ENCODE data around the gene HELZ2. TPM values are rescaled to one million over a fixed set of nuclear protein-coding genes. Genes with fewer than 3 reads are reported as not detected.

The HELZ2 gene, protein sequence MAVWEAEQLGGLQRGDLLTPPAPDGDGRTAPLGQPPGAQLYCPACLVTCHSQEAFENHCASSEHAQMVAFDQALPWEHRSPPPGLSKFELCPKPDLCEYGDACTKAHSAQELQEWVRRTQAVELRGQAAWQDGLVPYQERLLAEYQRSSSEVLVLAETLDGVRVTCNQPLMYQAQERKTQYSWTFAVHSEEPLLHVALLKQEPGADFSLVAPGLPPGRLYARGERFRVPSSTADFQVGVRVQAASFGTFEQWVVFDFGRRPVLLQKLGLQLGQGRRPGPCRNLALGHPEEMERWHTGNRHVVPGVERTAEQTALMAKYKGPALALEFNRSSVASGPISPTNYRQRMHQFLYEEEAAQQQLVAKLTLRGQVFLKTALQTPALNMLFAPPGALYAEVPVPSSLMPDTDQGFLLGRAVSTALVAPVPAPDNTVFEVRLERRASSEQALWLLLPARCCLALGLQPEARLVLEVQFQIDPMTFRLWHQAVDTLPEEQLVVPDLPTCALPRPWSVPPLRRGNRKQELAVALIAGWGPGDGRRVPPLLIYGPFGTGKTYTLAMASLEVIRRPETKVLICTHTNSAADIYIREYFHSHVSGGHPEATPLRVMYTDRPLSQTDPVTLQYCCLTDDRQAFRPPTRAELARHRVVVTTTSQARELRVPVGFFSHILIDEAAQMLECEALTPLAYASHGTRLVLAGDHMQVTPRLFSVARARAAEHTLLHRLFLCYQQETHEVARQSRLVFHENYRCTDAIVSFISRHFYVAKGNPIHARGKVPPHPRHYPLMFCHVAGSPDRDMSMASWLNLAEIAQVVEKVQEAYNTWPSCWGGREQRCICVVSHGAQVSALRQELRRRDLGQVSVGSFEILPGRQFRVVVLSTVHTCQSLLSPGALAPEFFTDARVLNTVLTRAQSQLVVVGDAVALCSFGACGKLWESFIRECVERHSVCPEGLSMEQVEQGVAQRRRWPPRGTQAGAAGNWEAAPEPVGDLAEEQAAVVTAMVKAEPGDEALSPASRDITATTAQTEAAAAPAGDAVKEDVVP (N-terminal part only)
- total RNA-seq = 56.1 and 77.4 TPM in 2 replicates

GRCh38 chr20:63574156-63574828, at the start of gene HELZ2:
Gene HELZ2 (minus strand): TSS chr20:63574239. CDS start chr20:63572385, 1,854 bp downstream.

DNA sequence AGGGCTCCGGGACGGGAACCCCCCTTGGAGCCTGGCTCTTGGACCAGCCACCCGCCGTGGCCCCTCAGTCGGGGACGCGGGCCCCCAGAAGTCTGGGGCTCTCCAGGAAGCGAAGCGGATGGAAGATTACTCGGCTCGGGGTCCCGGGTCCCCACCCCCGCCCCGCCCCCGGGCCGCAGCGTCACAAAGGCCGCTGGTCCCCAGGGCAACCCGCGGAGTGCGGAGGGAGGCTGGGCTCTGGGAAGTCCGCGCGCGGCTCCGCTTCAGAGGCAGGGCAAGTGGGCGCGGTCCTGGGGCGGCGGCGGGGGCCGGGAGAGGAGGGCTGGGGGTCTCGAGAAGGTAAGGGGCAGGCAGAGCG, 20.1 kb downstream of the HELZ2 start, which contains the start of gene FNDC11:
Gene FNDC11 (plus strand): TSS at position 227 of the 358 bp plus-strand sequence. CDS start 1,505 bp downstream, outside the sequence.

GRCh38 chr20:63547725-63548480, 26.1 kb downstream of the HELZ2 start, which contains the start of gene SRMS:
Gene SRMS (minus strand): TSS chr20:63547749. CDS start chr20:63547463, 286 bp downstream.

GRCh38 chr20:63536997-63537524, 37.0 kb downstream of the HELZ2 start, which contains the start of gene PTK6:
Gene PTK6 (minus strand): TSS chr20:63537376. CDS start chr20:63537314, 62 bp downstream.

Other genes with a start within 250 kb of the HELZ2 start
- gene CHRNA4, start 212.9 kb downstream of the HELZ2 start, total RNA-seq = not detected in 2 replicates
- not detected in 2 replicates for gene KCNQ2, start 101.6 kb downstream of the HELZ2 start, total RNA-seq
- gene EEF1A2, start 75.2 kb downstream of the HELZ2 start, total RNA-seq = under 0.01 and 0.24 TPM in 2 replicates
- gene PPDPF, start 53.5 kb downstream of the HELZ2 start, total RNA-seq = 55.9 and 56.3 TPM in 2 replicates
- gene PTK6, start 36.9 kb downstream of the HELZ2 start, total RNA-seq = under 0.01 and 0.12 TPM in 2 replicates
- not detected in 2 replicates for gene SRMS, start 26.5 kb downstream of the HELZ2 start, total RNA-seq
- gene FNDC11, start 20.1 kb downstream of the HELZ2 start, total RNA-seq = 0.65 and 0.73 TPM in 2 replicates
- 15.1 and 16.6 TPM in 2 replicates for gene GMEB2, start 52.9 kb upstream of the HELZ2 start, total RNA-seq
- gene STMN3, start 79.2 kb upstream of the HELZ2 start, total RNA-seq = 10.0 and 12.0 TPM in 2 replicates
- 16.9 and 21.3 TPM in 2 replicates for gene RTEL1, start 84.1 kb upstream of the HELZ2 start, total RNA-seq
- 2.2 and 8.0 TPM in 2 replicates for gene TNFRSF6B, start 122.4 kb upstream of the HELZ2 start, total RNA-seq
- 26.6 and 32.0 TPM in 2 replicates for gene ARFRP1, start 133.7 kb upstream of the HELZ2 start, total RNA-seq
- 14.1 and 16.4 TPM in 2 replicates for gene ZGPAT, start 133.8 kb upstream of the HELZ2 start, total RNA-seq
- 4.5 and 4.6 TPM in 2 replicates for gene LIME1, start 162.4 kb upstream of the HELZ2 start, total RNA-seq
- gene SLC2A4RG, start 165.5 kb upstream of the HELZ2 start, total RNA-seq = 41.5 and 45.7 TPM in 2 replicates

Data from hair follicle dermal papilla cell (primary cell).